Glutamatergic neuron (in vitro differentiated cells): ENCODE data around the gene STKLD1. TPM values are rescaled to one million over a fixed set of nuclear protein-coding genes. Genes with fewer than 3 reads are reported as not detected.

Experiments used
- DNase-seq: peaks from one replicate; pipeline ENCODE4 v3.0.0; 2022
- H3K27ac Mint-ChIP-seq: one replicate; pipeline ENCODE4 v1.8.0; 2020; ENCODE audit warnings: mild to moderate bottlenecking, mixed read lengths, inconsistent platforms; ENCODE audit not compliant: unreplicated experiment
- H3K27me3 Mint-ChIP-seq: one replicate; pipeline ENCODE4 v1.8.0; 2020; ENCODE audit warnings: mild to moderate bottlenecking, moderate library complexity, mixed read lengths, inconsistent platforms; ENCODE audit not compliant: unreplicated experiment
- H3K36me3 Mint-ChIP-seq: one replicate; pipeline ENCODE4 v1.8.0; 2020; ENCODE audit warnings: mild to moderate bottlenecking, mixed read lengths, inconsistent platforms; ENCODE audit not compliant: unreplicated experiment
- H3K4me1 Mint-ChIP-seq: one replicate; pipeline ENCODE4 v1.8.0; 2020; ENCODE audit warnings: mild to moderate bottlenecking, low read depth, mixed read lengths, inconsistent platforms; ENCODE audit not compliant: unreplicated experiment
- H3K4me3 Mint-ChIP-seq: one replicate; pipeline ENCODE4 v1.8.0; 2020; ENCODE audit warnings: mild to moderate bottlenecking, mixed read lengths, inconsistent platforms; ENCODE audit not compliant: unreplicated experiment
- H3K9me3 Mint-ChIP-seq: one replicate; pipeline ENCODE4 v1.8.0; 2020; ENCODE audit warnings: mild to moderate bottlenecking, moderate library complexity, mixed read lengths, inconsistent platforms; ENCODE audit not compliant: unreplicated experiment
- CTCF ChIP-seq: fragments of 200-600 bp; sonication (generic); IDR thresholded peaks from one replicate; pipeline ENCODE4 v1.5.0; 2021; ENCODE audit not compliant: partially characterized antibody, unreplicated experiment
- total RNA-seq: library from RNA; stranded (reverse); fragmentation: NEBNext Ultra II Directional; extraction: Animal tissue kit (Norgen Biotek cat#: 25700); gene quantifications from one replicate; pipeline ENCODE4 v1.2.1, GENCODE V29; 2021; ENCODE audit not compliant: unreplicated experiment

Gene STKLD1
- total RNA-seq, 1 donor from 2014 or later = 2.6 TPM

- Mint-ChIP-seq H3K9me3 (peaks cover 13% of the 10 kb centered on the region), H3K27me3 (peaks cover 12% of the 10 kb centered on the region), H3K36me3 (peaks cover 13% of the 10 kb centered on the region), H3K4me1 (peaks cover 18% of the 10 kb centered on the region), H3K4me3 (no peak overlapping the region), H3K27ac (no peak overlapping the region)
- no peak for DNase-seq
- no peak for TF ChIP-seq CTCF
Observed at GRCh38 chr9:133344979-133345378, 31.2 kb upstream of the STKLD1 start.

GRCh38 chr9:133345596-133345995 is 30.6 kb upstream of the STKLD1 start:
- H3K4me1 Mint-ChIP-seq = peaks cover 18% of the 10 kb centered on the region
- peaks cover 16% of the 10 kb centered on the region for H3K9me3 Mint-ChIP-seq
- TF ChIP-seq CTCF = no peak
- H3K27me3 Mint-ChIP-seq = peaks cover 12% of the 10 kb centered on the region
- H3K27ac Mint-ChIP-seq = no peak overlapping the region
- no peak overlapping the region for H3K4me3 Mint-ChIP-seq
- DNase-seq = no peak
- H3K36me3 Mint-ChIP-seq = peaks cover 13% of the 10 kb centered on the region

GRCh38 chr9:133346021-133346785 is 30.0 kb upstream of the STKLD1 start:
- H3K36me3 Mint-ChIP-seq = peaks cover 13% of the 10 kb centered on the region

GRCh38 chr9:133347515-133347984 is 28.6 kb upstream of the STKLD1 start:
- Mint-ChIP-seq H3K36me3 (peaks cover 17% of the 10 kb centered on the region), H3K27me3 (peaks cover 12% of the 10 kb centered on the region), H3K4me1 (peaks cover 17% of the 10 kb centered on the region), H3K4me3 (peak overlapping the region; percentile 97), H3K27ac (peak overlapping the region; percentile 99), H3K9me3 (peaks cover 16% of the 10 kb centered on the region)
- no peak for TF ChIP-seq CTCF
- peak; percentile 45 for DNase-seq

More at GRCh38 chr9:133346021-133346785, 30.0 kb upstream of the STKLD1 start:
- H3K27me3 Mint-ChIP-seq = peaks cover 12% of the 10 kb centered on the region
- peaks cover 16% of the 10 kb centered on the region for H3K9me3 Mint-ChIP-seq
- DNase-seq = no peak
- TF ChIP-seq CTCF = no peak
- peak overlapping the region; percentile 95 for H3K4me3 Mint-ChIP-seq
- H3K27ac Mint-ChIP-seq = no peak overlapping the region
- peaks cover 18% of the 10 kb centered on the region for H3K4me1 Mint-ChIP-seq
